SK-N-SH (cell line): Measurements from ENCODE around the gene TP53BP1.

Source experiments
- CHD2 ChIP-seq: fragments of 150-350 bp; IDR thresholded peaks from 2 replicates; pipeline ENCODE4 v1.6.1; 2018; ENCODE audit warnings: low read length; ENCODE audit not compliant: partially characterized antibody
- CTCF ChIP-seq: fragments of 200-600 bp; sonication (generic); IDR thresholded peaks from 2 replicates; pipeline ENCODE4 v1.6.1; 2017; ENCODE audit warnings: antibody characterized with exemption, mild to moderate bottlenecking, moderate library complexity
- EP300 ChIP-seq, 2 experiments: IDR thresholded peaks; 2 replicates each; pipeline versions ENCODE4 v1.4.0 to v1.6.1; 2012; ENCODE audit warnings: borderline replicate concordance in 1 of 2, low read depth in 1 of 2, low read length in 1 of 2
- RCOR1 ChIP-seq: fragments of 150-350 bp; IDR thresholded peaks from 2 replicates; pipeline ENCODE4 v1.6.1; 2017; ENCODE audit warnings: antibody characterized with exemption, low read length
- REST ChIP-seq: IDR thresholded peaks from 2 replicates; pipeline ENCODE4 v1.6.1; 2012; ENCODE audit warnings: mild to moderate bottlenecking, low read depth, low read length, moderate library complexity
- SMC3 ChIP-seq: IDR thresholded peaks from 2 replicates; pipeline ENCODE4 v1.6.1; 2012; ENCODE audit warnings: low read depth, low read length, improper control_type of control experiment
- TAF1 ChIP-seq: IDR thresholded peaks from 2 replicates; pipeline ENCODE4 v1.6.1; 2012; ENCODE audit warnings: low read depth, mild to moderate bottlenecking, low read length, moderate library complexity, borderline replicate concordance
- TEAD4 ChIP-seq: IDR thresholded peaks from 2 replicates; pipeline ENCODE4 v1.4.0; 2012; ENCODE audit warnings: mild to moderate bottlenecking, borderline replicate concordance; ENCODE audit not compliant: insufficient read depth

GRCh38 chr15:43420876-43421275 is 72.1 kb downstream of the TP53BP1 start:
- TF ChIP-seq TAF1 (no peak), CTCF (no peak), SMC3 (no peak), RCOR1 (no peak), REST (no peak), EP300 (IDR thresholded peaks at IDR 0.05; ENCODE audit: borderline replicate concordance in 1 of 2, low read depth in 1 of 2, low read length in 1 of 2) (no peak), TEAD4 (no peak), CHD2 (no peak)
